H1 (cell line): ENCODE data around the gene GRIN2C. TPM values are rescaled to one million over a fixed set of nuclear protein-coding genes. Genes with fewer than 3 reads are reported as not detected.

Source experiments
- CTCF ChIA-PET: fragments of 300-600 bp; sonication (Branson Sonifier 250); formaldehyde crosslinking; loops from one replicate; lab custom pipeline; 2021; ENCODE audit not compliant: partially characterized antibody; lab: Charles Lee
- POLR2A ChIA-PET: fragments of 300-600 bp; sonication (Branson Sonifier 250); formaldehyde crosslinking; loops from one replicate; lab custom pipeline; 2021; ENCODE audit warnings: inconsistent platforms; ENCODE audit not compliant: partially characterized antibody; lab: Charles Lee
- DNase-seq, 2 experiments: peaks; one replicate each; pipeline versions ENCODE4 v3.0.0 to v3.0.0-alpha.2; 2010 to 2022; ENCODE audit warnings: low spot score in 2 of 2, low read depth in 1 of 2, mixed read lengths in 1 of 2
- FAIRE-seq: peaks from 2 replicates; lab custom pipeline; 2011; peaks lifted over from hg19 to GRCh38; lab: Jason Lieb, UNC
- H2AFZ ChIP-seq: 2 replicates; pipeline ENCODE4 v1.8.1; 2012; ENCODE audit warnings: low read length, inconsistent platforms
- H2AK5ac ChIP-seq: 2 replicates; pipeline ENCODE4 v1.6.1; 2013; ENCODE audit warnings: low read depth, low read length
- H2BK120ac ChIP-seq: replicated peaks from 2 replicates; pipeline ENCODE3; 2013; ENCODE audit warnings: low read depth, low read length, inconsistent platforms
- H2BK12ac ChIP-seq: 2 replicates; pipeline ENCODE4 v1.6.1; 2013; ENCODE audit warnings: low read depth, low read length
- H2BK15ac ChIP-seq: 2 replicates; pipeline ENCODE4 v1.6.1; 2013; ENCODE audit warnings: low read length
- H2BK20ac ChIP-seq: 2 replicates; pipeline ENCODE4 v1.6.1; 2013; ENCODE audit warnings: low read length
- H2BK5ac ChIP-seq: 2 replicates; pipeline ENCODE4 v1.6.1; 2013; ENCODE audit warnings: low read depth, low read length
- H3K14ac ChIP-seq: 2 replicates; pipeline ENCODE4 v1.6.1; 2013; ENCODE audit warnings: inconsistent platforms; ENCODE audit not compliant: insufficient read length
- H3K18ac ChIP-seq: 2 replicates; pipeline ENCODE4 v1.6.1; 2013; ENCODE audit warnings: low read length; ENCODE audit errors: extremely low read depth
- H3K23ac ChIP-seq: 2 replicates; pipeline ENCODE4 v1.6.1; 2013; ENCODE audit warnings: inconsistent platforms; ENCODE audit not compliant: insufficient read length
- H3K23me2 ChIP-seq: 2 replicates; pipeline ENCODE4 v1.6.1; 2013; ENCODE audit warnings: low read depth, low read length
- H3K27ac ChIP-seq: 2 replicates; pipeline ENCODE4 v1.6.1; 2011; ENCODE audit warnings: low read depth, low read length, inconsistent platforms
- H3K27me3 ChIP-seq, 4 experiments: replicated peaks in 1 of 4; 1 replicate in 1 of 4; 2 replicates in 3 of 4; pipeline versions ENCODE4 v1.6.1 to v1.8.1; 2011 to 2013; ENCODE audit warnings: low read length in 3 of 4, mild to moderate bottlenecking in 3 of 4, inconsistent platforms in 2 of 4, mixed read lengths in 2 of 4, moderate library complexity in 1 of 4; ENCODE audit not compliant: control insufficient read depth in 3 of 4, insufficient read depth in 3 of 4; ENCODE audit errors: extremely low read depth in 1 of 4
- H3K36me3 ChIP-seq, 4 experiments: 2 replicates each; pipeline versions ENCODE4 v1.6.1 to v1.8.1; 2011 to 2013; ENCODE audit warnings: mild to moderate bottlenecking in 4 of 4, low read length in 3 of 4, moderate library complexity in 2 of 4, control low read depth in 1 of 4, inconsistent platforms in 1 of 4; ENCODE audit not compliant: insufficient read depth in 4 of 4, control insufficient read depth in 2 of 4
- H3K4ac ChIP-seq: replicated peaks from 2 replicates; pipeline ENCODE3; 2013; ENCODE audit warnings: low read length, low read depth, mixed read lengths, inconsistent platforms; ENCODE audit not compliant: insufficient read length
- H3K4me1 ChIP-seq, 4 experiments: replicated peaks in 1 of 4; 1 replicate in 1 of 4; 2 replicates in 3 of 4; pipeline versions ENCODE4 v1.6.1 to v1.8.1; 2011 to 2013; ENCODE audit warnings: low read length in 3 of 4, inconsistent platforms in 2 of 4, mixed read lengths in 1 of 4; ENCODE audit not compliant: insufficient read depth in 4 of 4, control insufficient read depth in 3 of 4
- H3K4me2 ChIP-seq, 2 experiments: 2 replicates each; pipeline versions ENCODE4 v1.6.1 to v1.8.1; 2011 to 2013; ENCODE audit warnings: low read depth in 2 of 2, low read length in 2 of 2, control low read depth in 1 of 2, inconsistent platforms in 1 of 2, mild to moderate bottlenecking in 1 of 2; ENCODE audit not compliant: insufficient read depth in 1 of 2
- H3K4me3 ChIP-seq, 4 experiments: fragments of 200-600, 300-600 bp in 1 of 4; sonication (generic), shearing (Covaris generic), sonication (Bioruptor Twin) in 1 of 4; 2 replicates each; pipeline versions ENCODE4 v1.5.1 to v1.8.1; 2011 to 2016; ENCODE audit warnings: low read length in 4 of 4, low read depth in 3 of 4, control low read depth in 2 of 4, inconsistent platforms in 2 of 4, mild to moderate bottlenecking in 2 of 4, mixed read lengths in 1 of 4, moderate library complexity in 1 of 4; ENCODE audit not compliant: insufficient read depth in 2 of 4; ENCODE audit errors: extremely low read depth in 1 of 4
- H3K56ac ChIP-seq: replicated peaks from 2 replicates; pipeline ENCODE3; 2013; ENCODE audit warnings: low read depth, mild to moderate bottlenecking, mixed read lengths, low read length, inconsistent platforms; ENCODE audit not compliant: insufficient read length
- H3K79me1 ChIP-seq: 2 replicates; pipeline ENCODE4 v1.6.1; 2013; ENCODE audit warnings: low read depth, low read length, control low read depth
- H3K79me2 ChIP-seq, 2 experiments: 2 replicates each; pipeline versions ENCODE4 v1.6.1 to v1.8.1; 2012 to 2013; ENCODE audit warnings: low read length in 2 of 2, mild to moderate bottlenecking in 2 of 2, inconsistent platforms in 1 of 2; ENCODE audit not compliant: insufficient read depth in 2 of 2, control insufficient read depth in 1 of 2
- H3K9ac ChIP-seq, 4 experiments: replicated peaks in 1 of 4; 1 replicate in 1 of 4; 2 replicates in 3 of 4; pipeline versions ENCODE4 v1.6.1 to v1.8.1; 2011 to 2013; ENCODE audit warnings: low read depth in 3 of 4, low read length in 3 of 4, control low read depth in 2 of 4, mild to moderate bottlenecking in 2 of 4, moderate library complexity in 2 of 4, inconsistent platforms in 1 of 4; ENCODE audit errors: extremely low read depth in 1 of 4
- H3K9me3 ChIP-seq, 2 experiments: 2 replicates each; pipeline versions ENCODE4 v1.6.1 to v1.8.1; 2012 to 2013; ENCODE audit warnings: mild to moderate bottlenecking in 2 of 2, moderate library complexity in 2 of 2, control low read depth in 1 of 2, inconsistent platforms in 1 of 2, low read depth in 1 of 2, low read length in 1 of 2, mixed read lengths in 1 of 2; ENCODE audit not compliant: insufficient read depth in 2 of 2
- H4K20me1 ChIP-seq, 2 experiments: replicated peaks in 1 of 2; 2 replicates each; pipeline versions ENCODE3 to v1.8.1; 2011 to 2013; ENCODE audit warnings: inconsistent platforms in 2 of 2, low read length in 2 of 2, mild to moderate bottlenecking in 1 of 2; ENCODE audit not compliant: insufficient read depth in 2 of 2, control insufficient read depth in 1 of 2
- H4K5ac ChIP-seq: 2 replicates; pipeline ENCODE4 v1.6.1; 2013; ENCODE audit warnings: low read length, low read depth, mixed read lengths, inconsistent platforms; ENCODE audit not compliant: insufficient read length
- H4K8ac ChIP-seq: 2 replicates; pipeline ENCODE4 v1.8.0; 2013; ENCODE audit warnings: mild to moderate bottlenecking, moderate library complexity, low read length, inconsistent platforms; ENCODE audit not compliant: insufficient read depth; ENCODE audit errors: extremely low read depth
- H4K91ac ChIP-seq: replicated peaks from 2 replicates; pipeline ENCODE3; 2013; ENCODE audit warnings: low read length, mixed read lengths, inconsistent platforms; ENCODE audit not compliant: insufficient read length
- BACH1 ChIP-seq: IDR thresholded peaks from 2 replicates; pipeline ENCODE4 v1.6.1; 2012; ENCODE audit warnings: low read length, improper control_type of control experiment
- CEBPB ChIP-seq: IDR thresholded peaks from 2 replicates; pipeline ENCODE4 v1.6.1; 2012; ENCODE audit warnings: low read depth, low read length
- RAD21 ChIP-seq, 2 experiments: IDR thresholded peaks in 1 of 2; conservative IDR thresholded peaks in 1 of 2; 2 replicates each; pipeline ENCODE4 v1.6.1; 2011; ENCODE audit warnings: low read depth in 2 of 2, low read length in 2 of 2, improper control_type of control experiment in 1 of 2, inconsistent platforms in 1 of 2, mild to moderate bottlenecking in 1 of 2, moderate library complexity in 1 of 2
- RFX5 ChIP-seq: IDR thresholded peaks from 2 replicates; pipeline ENCODE4 v1.6.1; 2011; ENCODE audit warnings: low read depth, low read length, improper control_type of control experiment, borderline replicate concordance
- TAF1 ChIP-seq: IDR thresholded peaks from 2 replicates; pipeline ENCODE4 v1.6.1; 2011; ENCODE audit warnings: mild to moderate bottlenecking, low read depth, low read length
- WGBS, 2 experiments: shearing (Covaris generic) in 1 of 2; methylation state at CpG; one replicate each; pipeline versions ENCODE4 v1.1.6 to v1.1.7; 2013 to 2015; ENCODE audit warnings: low lambda C conversion rate in 2 of 2, mixed read lengths in 2 of 2, inconsistent platforms in 1 of 2, low coverage in 1 of 2, missing lambda C conversion rate in 1 of 2; ENCODE audit not compliant: insufficient replicate concordance in 2 of 2, insufficient coverage in 1 of 2, insufficient read length in 1 of 2; ENCODE audit errors: extremely low coverage in 1 of 2, missing lambda C conversion rate in 1 of 2; 5-methylcytosine and 5-hydroxymethylcytosine counted together
- polyA plus RNA-seq, 7 experiments: library from polyadenylated mRNA; depleted of rRNA in 3 of 7; stranded (reverse) in 5 of 7; unstranded in 2 of 7; fragments of >200 nt in 5 of 7; fragments of 200-250 nt in 2 of 7; gene quantifications; 1 replicate in 5 of 7; 2 replicates in 1 of 7; 4 replicates in 1 of 7; pipeline versions ENCODE4 v1.2.1 to v1.2.3, GENCODE V29; 2011 to 2013; ENCODE audit warnings: missing spikeins in 2 of 7, mixed read lengths in 2 of 7
- total RNA-seq: library from RNA; stranded (reverse); fragmentation: NEBNext Ultra II Directional; extraction: Animal tissue kit (Norgen Biotek cat#: 25700); gene quantifications from 2 replicates; pipeline ENCODE4 v1.2.1, GENCODE V29; 2021

The GRIN2C gene
- total and polyA plus RNA-seq, 2 of the 8 experiments (the other 6 are each of a cell fraction or from before 2014, with no cell fraction given): 0.06 to 0.07 TPM

DNA sequence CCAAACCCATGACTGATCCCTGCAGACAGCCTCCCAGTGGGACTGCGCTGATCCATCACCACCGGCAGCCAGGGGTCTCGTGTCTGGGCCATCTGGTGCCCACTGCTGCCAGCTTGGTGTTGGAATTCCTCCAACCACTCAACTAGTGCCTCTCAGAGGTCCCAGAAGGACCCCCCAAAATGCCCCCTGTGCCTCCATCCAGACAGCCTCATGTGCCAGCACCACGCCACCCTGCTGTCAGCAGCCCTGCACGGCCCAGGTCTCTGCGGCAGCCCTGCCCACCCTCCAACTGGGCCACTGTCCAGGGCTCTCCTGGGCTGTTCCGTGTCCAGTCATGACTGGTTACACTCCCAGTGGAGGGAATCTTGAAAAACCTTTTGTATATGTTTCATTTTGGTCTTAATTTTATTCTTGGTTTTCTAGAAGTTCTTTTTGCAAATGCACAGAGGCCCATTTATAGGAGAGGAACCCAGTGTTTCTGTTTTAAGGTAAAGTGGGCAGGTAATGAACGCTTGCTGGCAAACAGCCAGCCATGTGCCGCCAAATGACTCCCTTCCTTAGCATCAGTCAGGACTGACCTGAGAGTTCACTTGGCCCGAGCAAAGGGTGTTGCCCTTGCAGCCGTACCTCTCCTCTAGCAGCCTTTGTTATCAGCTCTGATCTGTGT lies 34.6 kb downstream of the GRIN2C start:
- H2AK5ac ChIP-seq: no peak overlapping the region
- ChIA-PET POLR2A (interaction anchor here (1.7 kb wide), 1 partner anchor 27 kb away, joined by 5 read pairs; no protein-coding TSS in a partner anchor), CTCF (interaction anchor here (81.0 to 99.6 kb wide), 2 partner anchors 7 to 19 kb away, joined by 2981 read pairs; partner anchors contain the start of genes FDXR, GRIN2C and NAT9)
- no peak overlapping the region for H2BK5ac ChIP-seq
- no peaks in the 10 kb centered on the region; a peak in 1 of 7 replicates for H3K4me1 ChIP-seq
- no peaks in the 10 kb centered on the region for H3K23me2 ChIP-seq
- H4K91ac ChIP-seq: no peak overlapping the region
- H4K5ac ChIP-seq: no peak overlapping the region
- H2BK15ac ChIP-seq: no peak overlapping the region
- no peak overlapping the region for H3K4me3 ChIP-seq
- 89% methylated on average over 11 of the region's 11 CpGs; no CpG with 5 or more reads in 1 of the 2 experiments for WGBS, 2 experiments
- FAIRE-seq: no peak
- no peak overlapping the region for H3K56ac ChIP-seq
- H3K14ac ChIP-seq: no peak overlapping the region
- no peaks in the 10 kb centered on the region for H3K79me2 ChIP-seq
- no peak overlapping the region for H2BK120ac ChIP-seq
- H3K27me3 ChIP-seq: no peaks in the 10 kb centered on the region; a peak in 1 of 7 replicates
- H3K9ac ChIP-seq: no peak overlapping the region
- peaks cover 0 to 3% (median 0%) of the 10 kb centered on the region in 4 experiments; a peak in 1 of 8 replicates for H3K36me3 ChIP-seq
- H2BK12ac ChIP-seq: no peak overlapping the region
- no peaks in the 10 kb centered on the region for H3K9me3 ChIP-seq
- TF ChIP-seq CEBPB: no peak
- no peak for TF ChIP-seq BACH1
- TF ChIP-seq RFX5: no peak
- no peak for TF ChIP-seq RAD21 (IDR thresholded peaks at IDR 0.05 in 1 of 2, conservative IDR thresholded peaks at IDR 0.05 in 1 of 2; ENCODE audit: low read depth in 2 of 2, low read length in 2 of 2)
- no peak for TF ChIP-seq TAF1
- no peak overlapping the region for H3K23ac ChIP-seq
- no peak overlapping the region for H3K27ac ChIP-seq
- no peak overlapping the region for H2BK20ac ChIP-seq
- H2AFZ ChIP-seq: no peak overlapping the region
- no peak overlapping the region for H3K4me2 ChIP-seq
- H4K20me1 ChIP-seq: peaks cover 2 to 13% of the 10 kb centered on the region in 2 experiments
- no peak overlapping the region for H3K4ac ChIP-seq
- no peak for DNase-seq
- no peak overlapping the region for H3K18ac ChIP-seq
- H3K79me1 ChIP-seq: no peaks in the 10 kb centered on the region
- no peak overlapping the region; the same call in 1 of the 2 replicates for H4K8ac ChIP-seq
